GM23248 (cell line): ENCODE data around the gene WLS. TPM values are rescaled to one million over a fixed set of nuclear protein-coding genes. Genes with fewer than 3 reads are reported as not detected.

Experiments used
- DNase-seq: peaks from one replicate; pipeline ENCODE4 v3.0.0-alpha.2; 2015
- H2AFZ ChIP-seq: fragments of 200-600 bp; sonication (generic); 2 replicates; pipeline ENCODE4 v1.6.1; 2016; ENCODE audit warnings: antibody characterized with exemption
- H3F3A ChIP-seq: fragments of 200-600 bp; sonication (generic); 2 replicates; pipeline ENCODE4 v1.6.1; 2016; ENCODE audit warnings: mild to moderate bottlenecking, antibody characterized with exemption, mixed run types; ENCODE audit not compliant: insufficient read depth
- H3K27ac ChIP-seq: fragments of 200-600 bp; sonication (generic); 2 replicates; pipeline ENCODE4 v1.5.1; 2016; ENCODE audit warnings: mild to moderate bottlenecking
- H3K27me3 ChIP-seq: fragments of 200-600 bp; sonication (generic); replicated peaks from 2 replicates; pipeline ENCODE4 v1.6.1; 2016; ENCODE audit warnings: mild to moderate bottlenecking; ENCODE audit not compliant: insufficient read depth
- H3K36me3 ChIP-seq: fragments of 200-600 bp; sonication (generic); 2 replicates; pipeline ENCODE4 v1.6.1; 2016; ENCODE audit warnings: low read depth, mild to moderate bottlenecking
- H3K4me1 ChIP-seq: fragments of 200-600 bp; sonication (generic); 2 replicates; pipeline ENCODE4 v1.6.1; 2016; ENCODE audit warnings: mild to moderate bottlenecking; ENCODE audit not compliant: insufficient read depth
- H3K4me2 ChIP-seq: fragments of 200-600 bp; sonication (generic); one replicate; pipeline ENCODE4 v1.6.1; 2016; ENCODE audit warnings: mild to moderate bottlenecking; ENCODE audit not compliant: unreplicated experiment
- H3K4me3 ChIP-seq: fragments of 200-600 bp; sonication (generic); 2 replicates; pipeline ENCODE4 v1.5.1; 2016; ENCODE audit warnings: mild to moderate bottlenecking
- H3K79me2 ChIP-seq: fragments of 200-600 bp; sonication (generic); 2 replicates; pipeline ENCODE4 v1.6.1; 2016; ENCODE audit warnings: mild to moderate bottlenecking; ENCODE audit not compliant: insufficient read depth
- H3K9ac ChIP-seq: fragments of 200-600 bp; sonication (generic); 2 replicates; pipeline ENCODE4 v1.6.1; 2016; ENCODE audit warnings: mild to moderate bottlenecking
- H3K9me2 ChIP-seq: fragments of 200-600 bp; sonication (generic); 2 replicates; pipeline ENCODE4 v1.6.1; 2016; ENCODE audit warnings: mixed run types, mild to moderate bottlenecking, moderate library complexity; ENCODE audit not compliant: insufficient read depth
- H3K9me3 ChIP-seq: fragments of 200-600 bp; sonication (generic); one replicate; pipeline ENCODE4 v1.6.1; 2017; ENCODE audit warnings: low read depth
- H4K20me1 ChIP-seq: fragments of 200-600 bp; sonication (generic); 2 replicates; pipeline ENCODE4 v1.6.0; 2016; ENCODE audit not compliant: insufficient read depth
- EZH2 ChIP-seq: fragments of 200-600 bp; sonication (generic); IDR thresholded peaks from 2 replicates; pipeline ENCODE4 v1.6.1; 2018; ENCODE audit warnings: antibody characterized with exemption, mild to moderate bottlenecking; ENCODE audit not compliant: insufficient read depth, poor library complexity, severe bottlenecking
- EZH2phosphoT487 ChIP-seq: fragments of 200-600 bp; sonication (generic); IDR thresholded peaks from 2 replicates; pipeline ENCODE4 v1.6.1; 2018; ENCODE audit warnings: antibody characterized with exemption, moderate library complexity, mild to moderate bottlenecking, low read depth; ENCODE audit not compliant: insufficient read depth
- WGBS, 2 experiments: methylation state at CpG; one replicate each; pipeline ENCODE4 v1.1.6; 2015 to 2017; ENCODE audit warnings: low lambda C conversion rate in 2 of 2, low coverage in 1 of 2; ENCODE audit errors: missing lambda C conversion rate in 2 of 2; 5-methylcytosine and 5-hydroxymethylcytosine counted together
- in situ Hi-C: fragments of 300-500 bp; cut with MboI; formaldehyde crosslinking; loops from 2 replicates; pipeline ENCODE4 v1.15.0; 2020
- polyA plus RNA-seq: library from polyadenylated mRNA; unstranded; fragments of >200 nt; fragmentation: Nextera tagmentation; extraction: Ambion mirVana; gene quantifications from 2 replicates; pipeline ENCODE4 v1.2.1, GENCODE V29; 2016
- total RNA-seq: library from RNA; depleted of rRNA; stranded (reverse); fragments of >200 nt; shearing (Covaris generic); gene quantifications from 2 replicates; pipeline ENCODE4 v1.2.3, GENCODE V29; 2014

The WLS gene
- total and polyA plus RNA-seq, 2 experiments from 2014 or later = 26.7 to 36.4 TPM

DNA sequence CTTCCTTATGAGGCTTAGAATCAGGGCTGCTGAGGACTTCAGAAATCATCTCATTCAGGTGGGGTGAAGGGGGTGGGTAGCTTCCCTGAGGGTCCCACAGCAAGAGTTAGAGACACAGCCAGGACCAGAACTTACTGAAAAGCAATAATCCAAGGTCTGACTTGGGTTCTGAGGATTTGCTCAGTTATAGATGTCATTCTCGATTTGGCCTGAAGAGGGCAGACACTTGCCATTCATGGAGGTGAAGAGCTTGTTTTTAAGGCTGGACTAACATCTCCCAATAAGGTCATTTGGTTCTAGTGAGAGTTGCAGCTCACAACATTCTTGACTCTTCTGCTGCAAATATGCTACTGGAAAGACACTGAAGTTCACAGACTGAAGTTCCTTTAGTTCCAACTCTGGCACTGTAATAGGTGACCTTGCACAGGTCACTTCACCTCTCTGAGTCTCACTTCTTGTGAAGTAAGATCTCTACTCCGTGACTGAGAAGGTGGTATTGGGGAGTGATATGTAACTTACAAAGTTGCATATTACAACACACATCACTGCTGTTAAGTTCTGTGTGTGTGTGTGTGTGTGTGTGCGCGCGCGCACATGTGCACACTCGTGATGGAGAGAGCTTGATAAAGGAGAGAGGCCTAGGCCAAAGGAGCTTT, 112.1 kb downstream of the WLS start:
- no peaks in the 10 kb centered on the region for H3K36me3 ChIP-seq
- H3K9me3 ChIP-seq = no peaks in the 10 kb centered on the region
- no peaks in the 10 kb centered on the region for H4K20me1 ChIP-seq
- no peaks in the 10 kb centered on the region for H3K79me2 ChIP-seq
- DNase-seq = peak; percentile 79
- no peak overlapping the region for H3K4me2 ChIP-seq
- H3F3A ChIP-seq = peaks cover 18% of the 10 kb centered on the region
- H2AFZ ChIP-seq = no peak overlapping the region
- H3K4me1 ChIP-seq = peaks cover 17% of the 10 kb centered on the region
- in situ Hi-C loops = no loop called here
- 50 to 53% methylated on average over 7 of the region's 7 CpGs for WGBS, 2 experiments
- no peaks in the 10 kb centered on the region for H3K9me2 ChIP-seq
- H3K27ac ChIP-seq = no peak overlapping the region
- H3K4me3 ChIP-seq = no peak overlapping the region
- no peaks in the 10 kb centered on the region for H3K27me3 ChIP-seq
- no peak overlapping the region for H3K9ac ChIP-seq
- TF ChIP-seq EZH2 = no peak
- TF ChIP-seq EZH2phosphoT487 = no peak

DNA sequence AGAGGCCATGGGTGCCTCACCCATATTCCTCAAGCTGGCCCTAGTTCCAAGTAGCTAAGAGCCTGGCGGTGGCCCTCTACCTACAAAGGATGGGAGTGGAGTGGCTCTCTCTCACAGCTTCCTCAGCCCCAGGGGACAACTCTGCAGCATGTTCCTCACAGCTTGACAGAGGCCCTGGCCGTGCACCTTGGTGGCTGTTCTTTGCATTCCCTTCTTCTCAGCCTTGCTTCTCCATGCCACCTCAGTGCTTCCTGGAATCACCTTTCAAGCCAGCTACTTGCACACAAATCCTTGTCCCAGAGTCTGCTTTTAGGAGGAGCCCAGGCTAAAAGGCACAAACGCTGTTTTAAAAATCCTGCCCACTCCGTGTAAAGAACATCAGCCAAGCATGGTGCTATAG, 112.9 kb downstream of the WLS start:
- WGBS, 2 experiments = 96 to 97% methylated on average over 4 of the region's 4 CpGs

DNA sequence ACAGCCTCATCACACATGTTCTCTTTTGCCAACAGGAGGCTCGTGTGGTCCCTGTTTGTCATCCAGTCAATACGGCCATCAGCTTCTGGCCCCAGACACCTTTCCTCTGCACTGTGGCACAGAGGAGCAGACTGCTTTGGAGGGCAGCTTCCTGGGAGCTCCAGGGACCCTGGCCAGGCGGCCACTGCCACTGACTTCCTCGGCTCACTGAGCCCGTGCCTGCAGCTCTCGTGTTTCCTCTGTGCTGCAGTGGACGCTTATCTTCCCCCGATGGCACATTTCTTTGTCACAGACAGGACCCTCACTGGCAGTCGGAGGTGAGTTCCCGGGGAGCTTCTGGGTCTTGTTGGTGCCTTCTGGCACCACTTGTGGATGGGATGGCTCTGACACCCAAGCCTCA, 114.9 kb downstream of the WLS start:
- Histone ChIP-seq H3F3A (peaks cover 38% of the 10 kb centered on the region), H3K4me2 (peak overlapping the region; percentile 47), H3K27ac (no peak overlapping the region), H3K9me2 (no peaks in the 10 kb centered on the region), H2AFZ (no peak overlapping the region), H3K36me3 (no peaks in the 10 kb centered on the region), H4K20me1 (no peaks in the 10 kb centered on the region), H3K4me1 (peaks cover 27% of the 10 kb centered on the region), H3K79me2 (no peaks in the 10 kb centered on the region), H3K27me3 (no peaks in the 10 kb centered on the region), H3K9ac (no peak overlapping the region), H3K9me3 (no peaks in the 10 kb centered on the region), H3K4me3 (no peak overlapping the region)
- TF ChIP-seq EZH2 (no peak), EZH2phosphoT487 (no peak)
- DNase-seq = no peak
- 61 to 69% methylated on average over 10 of the region's 10 CpGs for WGBS, 2 experiments
- in situ Hi-C loops = loop anchor here (5.0 kb wide), 1 partner anchor 225 kb away; no protein-coding TSS in a partner anchor

More for the DNA sequence above, 112.9 kb downstream of the WLS start:
- Histone ChIP-seq H3K9me2 (no peaks in the 10 kb centered on the region), H3K27me3 (no peaks in the 10 kb centered on the region), H4K20me1 (no peaks in the 10 kb centered on the region), H3K4me2 (no peak overlapping the region), H3K27ac (no peak overlapping the region), H3K79me2 (no peaks in the 10 kb centered on the region), H3K4me3 (no peak overlapping the region), H3F3A (peaks cover 20% of the 10 kb centered on the region), H3K9me3 (no peaks in the 10 kb centered on the region), H3K9ac (no peak overlapping the region), H3K4me1 (peaks cover 17% of the 10 kb centered on the region), H3K36me3 (no peaks in the 10 kb centered on the region), H2AFZ (no peak overlapping the region)
- TF ChIP-seq EZH2 (no peak), EZH2phosphoT487 (no peak)
- in situ Hi-C loops = loop anchor here (5.0 kb wide), 1 partner anchor 223 kb away; no protein-coding TSS in a partner anchor
- DNase-seq = no peak

- H3K4me1 ChIP-seq = peaks cover 32% of the 10 kb centered on the region
- TF ChIP-seq EZH2phosphoT487 (no peak), EZH2 (no peak)
- no peaks in the 10 kb centered on the region for H3K79me2 ChIP-seq
- no peak overlapping the region for H3K27ac ChIP-seq
- H2AFZ ChIP-seq = peak overlapping the region; percentile 46; the same call in 1 of the 2 replicates
- H3K9ac ChIP-seq = no peak overlapping the region
- H3K9me2 ChIP-seq = no peaks in the 10 kb centered on the region
- peaks cover 36% of the 10 kb centered on the region for H3F3A ChIP-seq
- H3K27me3 ChIP-seq = no peaks in the 10 kb centered on the region
- DNase-seq = peak; percentile 59
- H3K9me3 ChIP-seq = no peaks in the 10 kb centered on the region
- H3K4me3 ChIP-seq = peak overlapping the region; percentile 34; the same call in 1 of the 2 replicates
- no peaks in the 10 kb centered on the region for H4K20me1 ChIP-seq
- peak overlapping the region; percentile 47 for H3K4me2 ChIP-seq
- in situ Hi-C loops = loop anchor here (5.0 kb wide), 1 partner anchor 226 kb away; no protein-coding TSS in a partner anchor
- 2 to 8% methylated on average over 3 of the region's 3 CpGs for WGBS, 2 experiments
- H3K36me3 ChIP-seq = no peaks in the 10 kb centered on the region
Measured at GRCh38 chr1:68116643-68117235, 115.6 kb downstream of the WLS start.
